Body of pancreas (tissue), 4 donors: ENCODE results near the gene ANKRD24.

Experiments used
- CTCF ChIP-seq, 7 experiments: fragments of 450-650 bp in 4 of 7; fragments of 200-600 bp in 3 of 7; sonication (generic) in 3 of 7; IDR thresholded peaks; one replicate each; pipeline ENCODE4 v1.5.1; 2016 to 2019; ENCODE audit warnings: antibody characterized with exemption in 7 of 7
- POLR2A ChIP-seq, 3 donors: fragments of 450-650 bp; IDR thresholded peaks; one replicate each; pipeline ENCODE4 v1.6.1; 2016; ENCODE audit warnings: antibody characterized with exemption in 3 of 3, mild to moderate bottlenecking in 2 of 3

DNA sequence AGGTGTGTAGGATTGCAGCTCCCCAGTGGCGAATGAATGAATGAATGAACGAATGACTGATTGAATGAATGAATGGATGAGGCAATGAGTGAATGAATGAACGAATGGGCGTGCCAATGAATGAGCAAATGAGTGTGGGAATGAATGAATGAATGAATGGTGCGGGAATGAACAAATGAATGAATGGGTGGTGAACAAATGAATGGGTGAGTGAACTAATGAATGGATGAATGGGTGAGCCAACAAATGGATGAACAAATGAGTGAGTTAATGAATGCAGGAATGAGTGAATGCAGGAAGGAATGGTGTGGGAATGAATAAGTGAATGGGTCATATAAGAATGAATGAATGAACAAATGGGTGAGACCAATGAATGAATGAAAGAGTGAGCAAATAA lies 14.7 kb downstream of the ANKRD24 start:
- TF ChIP-seq POLR2A (IDR thresholded peaks at IDR 0.05) (no peak), CTCF (IDR thresholded peaks at IDR 0.05) (no peak)
